SU-DHL-6 (cell line): ENCODE results near the gene C1GALT1.

Experiments used
- H2AFZ ChIP-seq: fragments of 200-600 bp; sonication (generic); 2 replicates; pipeline ENCODE4 v1.6.1; 2014; ENCODE audit warnings: low read depth, mild to moderate bottlenecking, moderate library complexity, mixed read lengths, antibody characterized with exemption, low read length; ENCODE audit not compliant: severe bottlenecking
- H3F3A ChIP-seq: fragments of 200-600 bp; shearing (Covaris generic); 2 replicates; pipeline ENCODE4 v1.6.0; 2016; ENCODE audit warnings: antibody characterized with exemption, mild to moderate bottlenecking; ENCODE audit not compliant: insufficient read depth
- H3K27ac ChIP-seq: fragments of 200-600 bp; sonication (generic); 2 replicates; pipeline ENCODE4 v1.5.1; 2016; ENCODE audit warnings: low read depth, mild to moderate bottlenecking, low read length, moderate library complexity, mixed read lengths
- H3K27me3 ChIP-seq: fragments of 200-600 bp; sonication (generic), shearing (Covaris generic); 2 replicates; pipeline ENCODE4 v1.6.0; 2014; ENCODE audit warnings: mild to moderate bottlenecking, low read length
- H3K36me3 ChIP-seq: fragments of 200-600 bp; sonication (generic); 2 replicates; pipeline ENCODE4 v1.6.1; 2014; ENCODE audit warnings: mild to moderate bottlenecking, low read length, mixed read lengths
- H3K4me2 ChIP-seq: fragments of 300-600, 200-600 bp; shearing (Covaris generic), sonication (generic); 2 replicates; pipeline ENCODE4 v1.6.0; 2014; ENCODE audit warnings: low read length, low read depth, mild to moderate bottlenecking; ENCODE audit not compliant: poor library complexity, severe bottlenecking
- H3K4me3 ChIP-seq: fragments of 200-600 bp; sonication (generic); 2 replicates; pipeline ENCODE4 v1.5.1; 2014; ENCODE audit warnings: antibody characterized with exemption, low read length, mild to moderate bottlenecking, mixed read lengths; ENCODE audit not compliant: insufficient read depth, poor library complexity, severe bottlenecking
- H3K79me2 ChIP-seq: fragments of 200-600 bp; sonication (generic); 2 replicates; pipeline ENCODE4 v1.6.1; 2014; ENCODE audit warnings: mild to moderate bottlenecking, low read length, moderate library complexity; ENCODE audit not compliant: insufficient read depth
- H3K9ac ChIP-seq: fragments of 200-600 bp; sonication (generic); 2 replicates; pipeline ENCODE4 v1.7.0; 2014; ENCODE audit warnings: mild to moderate bottlenecking, low read length
- H3K9me2 ChIP-seq: fragments of 200-600 bp; sonication (generic); replicated peaks from 2 replicates; pipeline ENCODE4 v1.6.1; 2014; ENCODE audit warnings: low read length; ENCODE audit not compliant: insufficient read depth
- H3K9me3 ChIP-seq: fragments of 200-600 bp; sonication (generic); 2 replicates; pipeline ENCODE4 v1.6.1; 2014; ENCODE audit warnings: low read length, mixed read lengths; ENCODE audit not compliant: insufficient read depth
- H4K20me1 ChIP-seq: fragments of 200-600 bp; sonication (generic); 2 replicates; pipeline ENCODE4 v1.6.1; 2014; ENCODE audit warnings: low read depth, mild to moderate bottlenecking, antibody characterized with exemption, low read length, moderate library complexity, mixed read lengths
- EZH2phosphoT487 ChIP-seq: fragments of 200-600 bp; sonication (generic), shearing (Covaris generic); conservative IDR thresholded peaks from 2 replicates; pipeline ENCODE4 v1.6.1; 2018; ENCODE audit warnings: mild to moderate bottlenecking, antibody characterized with exemption, low read length, moderate library complexity, mixed read lengths
- TF ChIP-seq, protein P1 (sequence below): fragments of 200-600 bp; sonication (generic); IDR thresholded peaks from one replicate; pipeline ENCODE4 v1.5.1; 2017; ENCODE audit warnings: antibody characterized with exemption, mild to moderate bottlenecking, low read length, moderate library complexity; ENCODE audit not compliant: insufficient read depth, poor library complexity, severe bottlenecking

The C1GALT1 gene

GRCh38 chr7:7226407-7226806, 44.1 kb downstream of the C1GALT1 start:
- Histone ChIP-seq H3F3A (no peaks in the 10 kb centered on the region), H3K4me2 (no peak overlapping the region), H3K36me3 (peaks cover 49% of the 10 kb centered on the region), H3K9me3 (no peaks in the 10 kb centered on the region), H3K27ac (no peak overlapping the region), H3K9me2 (no peaks in the 10 kb centered on the region), H3K79me2 (peaks cover 96% of the 10 kb centered on the region), H3K9ac (no peak overlapping the region), H3K27me3 (no peaks in the 10 kb centered on the region), H4K20me1 (0 out of 2 replicates have a peak, but pooled peaks cover 3% of the 10 kb centered on the region), H2AFZ (no peak overlapping the region), H3K4me3 (no peak overlapping the region)
- no peak for TF ChIP-seq EZH2phosphoT487
- TF ChIP-seq, protein P1, sequence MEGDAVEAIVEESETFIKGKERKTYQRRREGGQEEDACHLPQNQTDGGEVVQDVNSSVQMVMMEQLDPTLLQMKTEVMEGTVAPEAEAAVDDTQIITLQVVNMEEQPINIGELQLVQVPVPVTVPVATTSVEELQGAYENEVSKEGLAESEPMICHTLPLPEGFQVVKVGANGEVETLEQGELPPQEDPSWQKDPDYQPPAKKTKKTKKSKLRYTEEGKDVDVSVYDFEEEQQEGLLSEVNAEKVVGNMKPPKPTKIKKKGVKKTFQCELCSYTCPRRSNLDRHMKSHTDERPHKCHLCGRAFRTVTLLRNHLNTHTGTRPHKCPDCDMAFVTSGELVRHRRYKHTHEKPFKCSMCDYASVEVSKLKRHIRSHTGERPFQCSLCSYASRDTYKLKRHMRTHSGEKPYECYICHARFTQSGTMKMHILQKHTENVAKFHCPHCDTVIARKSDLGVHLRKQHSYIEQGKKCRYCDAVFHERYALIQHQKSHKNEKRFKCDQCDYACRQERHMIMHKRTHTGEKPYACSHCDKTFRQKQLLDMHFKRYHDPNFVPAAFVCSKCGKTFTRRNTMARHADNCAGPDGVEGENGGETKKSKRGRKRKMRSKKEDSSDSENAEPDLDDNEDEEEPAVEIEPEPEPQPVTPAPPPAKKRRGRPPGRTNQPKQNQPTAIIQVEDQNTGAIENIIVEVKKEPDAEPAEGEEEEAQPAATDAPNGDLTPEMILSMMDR = no peak

GRCh38 chr7:7228472-7228871, 46.1 kb downstream of the C1GALT1 start:
- no peak overlapping the region for H3K9ac ChIP-seq
- no peak overlapping the region for H3K27ac ChIP-seq
- peaks cover 96% of the 10 kb centered on the region for H3K79me2 ChIP-seq
- TF ChIP-seq EZH2phosphoT487 = no peak
- TF ChIP-seq, protein P1 = no peak
- H3K4me2 ChIP-seq = no peak overlapping the region
- no peaks in the 10 kb centered on the region for H3K9me2 ChIP-seq
- H3K9me3 ChIP-seq = no peaks in the 10 kb centered on the region
- 0 out of 2 replicates have a peak, but pooled peaks cover 5% of the 10 kb centered on the region for H4K20me1 ChIP-seq
- H3F3A ChIP-seq = no peaks in the 10 kb centered on the region
- no peaks in the 10 kb centered on the region for H3K27me3 ChIP-seq
- H3K4me3 ChIP-seq = no peak overlapping the region
- H2AFZ ChIP-seq = no peak overlapping the region
- H3K36me3 ChIP-seq = peaks cover 41% of the 10 kb centered on the region

DNA sequence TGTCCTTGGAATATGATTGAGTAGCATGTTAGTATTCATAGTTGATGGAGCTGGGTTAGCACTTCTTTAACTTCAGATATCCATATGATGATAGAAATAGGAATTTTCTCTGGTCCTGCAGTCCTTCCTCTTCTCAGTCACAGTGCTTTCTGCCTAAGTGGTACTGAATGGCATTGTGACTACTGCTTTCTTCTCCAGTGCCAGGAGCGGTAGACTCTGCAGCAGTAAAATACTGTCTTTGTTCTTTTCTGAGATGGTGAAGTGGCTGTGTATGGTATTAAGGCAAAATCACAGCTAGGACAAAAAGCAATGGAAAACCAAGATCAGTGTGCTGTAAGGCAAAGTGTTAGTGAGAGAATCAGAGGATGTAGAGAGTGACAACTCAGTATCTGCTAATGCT, 46.6 kb downstream of the C1GALT1 start:
- TF ChIP-seq, protein P1 = no peak
- TF ChIP-seq EZH2phosphoT487 = no peak
- Histone ChIP-seq H3K9ac (no peak overlapping the region), H3K36me3 (peaks cover 37% of the 10 kb centered on the region), H3K79me2 (peaks cover 96% of the 10 kb centered on the region), H3K4me2 (no peak overlapping the region), H3F3A (no peaks in the 10 kb centered on the region), H3K9me3 (no peaks in the 10 kb centered on the region), H3K4me3 (no peak overlapping the region), H4K20me1 (0 out of 2 replicates have a peak, but pooled peaks cover 5% of the 10 kb centered on the region), H2AFZ (no peak overlapping the region), H3K27me3 (no peaks in the 10 kb centered on the region), H3K9me2 (no peaks in the 10 kb centered on the region), H3K27ac (no peak overlapping the region)
